Fibroblast of skin of left quadriceps (primary cell): ENCODE measurements around the gene SLC2A5.

Experiments
- DNase-seq, 2 experiments: peaks; one replicate each; pipeline ENCODE4 v3.0.0-alpha.2; 2013; ENCODE audit warnings: low read depth in 2 of 2

SLC2A5 gene

DNA sequence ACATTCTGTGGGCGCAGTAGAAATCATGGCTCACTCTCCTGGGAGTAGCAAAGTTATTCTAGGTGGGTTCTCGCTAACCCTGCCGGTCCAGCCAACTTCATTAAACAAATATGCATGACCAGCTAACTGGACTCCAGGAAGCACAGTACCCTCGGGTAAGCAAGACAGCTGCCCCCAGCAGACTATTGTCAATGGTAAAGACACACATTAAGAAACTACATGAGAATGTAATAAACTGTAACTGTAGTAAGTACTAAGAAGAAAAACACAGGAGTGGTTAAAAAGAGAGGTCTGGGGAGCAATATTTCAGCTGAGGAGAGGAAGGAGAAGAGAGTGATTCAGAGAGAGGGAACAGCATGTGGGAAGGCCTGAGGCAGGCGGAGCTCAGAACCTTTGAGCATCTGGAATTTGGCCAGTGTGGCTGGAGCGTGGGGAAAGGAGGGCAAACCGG, 7.4 kb downstream of the SLC2A5 start:
- DNase-seq, result no peak

DNA sequence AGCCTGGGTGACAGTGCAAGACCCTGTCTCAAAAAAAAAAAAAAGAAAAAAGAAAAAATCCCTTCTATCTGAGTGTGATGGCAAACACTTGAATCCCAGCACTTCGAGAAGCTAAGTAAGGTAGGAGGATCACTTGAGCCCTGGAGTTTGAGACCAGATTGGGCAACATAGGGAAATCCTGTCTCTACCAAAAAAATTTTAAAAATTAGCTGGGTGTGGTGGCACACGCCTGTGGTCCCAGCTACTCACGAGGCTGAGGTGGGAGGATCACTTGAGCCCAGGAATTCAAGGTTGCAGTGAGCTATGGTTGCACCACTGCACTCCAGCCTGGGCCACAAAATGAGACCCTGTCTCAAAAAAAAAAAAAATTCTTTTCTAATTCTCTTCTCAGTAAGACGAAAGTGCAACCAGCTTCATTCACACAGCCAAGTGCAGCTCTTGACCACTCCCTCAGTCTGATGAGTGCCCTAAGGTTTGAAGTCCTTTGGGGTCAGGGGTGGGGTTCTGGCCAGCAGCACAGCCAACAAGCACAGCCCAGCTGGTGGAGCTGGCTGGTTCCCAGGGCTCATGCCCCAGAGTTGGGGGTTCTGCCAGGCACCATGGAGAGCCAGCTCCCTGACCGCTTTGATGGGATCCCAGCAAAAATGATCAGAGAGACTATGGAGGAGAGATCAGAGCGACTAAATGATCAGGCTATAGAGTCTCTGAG, 8.0 kb downstream of the SLC2A5 start:
- DNase-seq, result no peak

DNA sequence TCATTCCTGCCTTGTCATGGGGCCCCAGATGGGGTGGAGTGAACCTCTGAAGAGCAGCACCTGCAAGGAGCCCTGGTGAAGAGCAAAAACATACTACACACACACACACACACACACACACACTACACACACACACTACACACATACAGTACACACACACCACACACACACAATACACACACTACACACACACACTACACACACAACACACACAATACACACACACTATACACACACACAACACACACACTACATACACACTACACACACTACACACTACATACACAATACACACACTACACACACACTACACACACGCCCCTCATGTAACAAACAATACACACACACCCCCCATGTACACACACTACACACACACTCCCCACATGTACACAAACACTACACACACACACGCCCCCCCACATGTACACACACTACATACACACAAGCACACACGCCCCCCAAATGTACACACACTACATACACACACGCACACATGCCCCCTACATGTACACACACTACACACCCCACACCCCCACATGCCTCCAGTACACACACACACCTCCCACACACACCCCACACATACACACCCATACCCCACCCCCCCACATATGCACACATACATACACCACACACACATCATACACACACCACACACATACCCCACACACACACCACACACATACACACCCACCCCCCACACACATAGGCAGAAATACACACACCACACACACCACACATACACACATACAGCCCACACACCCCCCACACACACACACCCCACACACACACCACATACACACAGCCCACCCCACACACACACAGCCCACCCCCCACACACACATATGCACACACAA, 9.3 kb downstream of the SLC2A5 start:
- no peak for DNase-seq

DNA sequence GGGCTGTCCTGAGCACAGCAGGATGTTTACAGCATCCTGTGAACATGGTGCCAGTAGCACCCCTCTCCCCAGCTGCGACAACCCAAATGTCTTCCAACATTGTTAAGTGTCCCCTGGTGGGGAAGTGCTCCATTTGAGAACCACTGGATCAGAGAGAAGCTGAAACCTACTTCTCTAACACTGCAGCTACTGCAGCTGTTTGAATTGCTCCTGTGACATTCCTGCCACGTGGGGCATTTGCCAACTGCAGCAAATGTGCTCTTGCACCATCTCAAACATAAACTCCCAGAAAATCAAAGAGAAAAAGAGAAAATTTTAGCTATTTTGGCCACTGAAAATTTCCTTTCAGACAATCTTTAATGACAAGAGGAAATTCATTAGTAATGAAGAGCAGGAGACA, 11.0 kb downstream of the SLC2A5 start:
- DNase-seq, result no peak

DNA sequence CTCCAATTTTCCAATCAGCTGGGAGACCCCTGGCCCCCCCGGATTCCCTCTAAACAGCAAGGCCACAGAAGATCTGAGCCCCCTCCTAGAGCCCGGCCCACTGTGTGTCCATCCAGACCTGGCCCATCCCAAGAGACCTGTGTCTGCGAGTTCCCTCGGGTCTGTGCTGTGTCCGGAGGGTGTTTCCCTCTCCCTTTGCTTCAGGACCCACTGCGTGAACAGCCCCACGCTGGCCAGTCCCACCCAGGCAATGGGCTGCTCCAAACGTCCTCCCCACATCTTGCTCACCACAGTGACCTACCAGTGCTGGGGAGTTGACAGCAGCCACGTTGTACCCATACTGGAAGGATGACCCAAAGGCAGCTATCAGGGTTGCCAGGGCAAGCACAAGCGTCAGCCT, 11.6 kb downstream of the SLC2A5 start:
- no peak for DNase-seq

DNA sequence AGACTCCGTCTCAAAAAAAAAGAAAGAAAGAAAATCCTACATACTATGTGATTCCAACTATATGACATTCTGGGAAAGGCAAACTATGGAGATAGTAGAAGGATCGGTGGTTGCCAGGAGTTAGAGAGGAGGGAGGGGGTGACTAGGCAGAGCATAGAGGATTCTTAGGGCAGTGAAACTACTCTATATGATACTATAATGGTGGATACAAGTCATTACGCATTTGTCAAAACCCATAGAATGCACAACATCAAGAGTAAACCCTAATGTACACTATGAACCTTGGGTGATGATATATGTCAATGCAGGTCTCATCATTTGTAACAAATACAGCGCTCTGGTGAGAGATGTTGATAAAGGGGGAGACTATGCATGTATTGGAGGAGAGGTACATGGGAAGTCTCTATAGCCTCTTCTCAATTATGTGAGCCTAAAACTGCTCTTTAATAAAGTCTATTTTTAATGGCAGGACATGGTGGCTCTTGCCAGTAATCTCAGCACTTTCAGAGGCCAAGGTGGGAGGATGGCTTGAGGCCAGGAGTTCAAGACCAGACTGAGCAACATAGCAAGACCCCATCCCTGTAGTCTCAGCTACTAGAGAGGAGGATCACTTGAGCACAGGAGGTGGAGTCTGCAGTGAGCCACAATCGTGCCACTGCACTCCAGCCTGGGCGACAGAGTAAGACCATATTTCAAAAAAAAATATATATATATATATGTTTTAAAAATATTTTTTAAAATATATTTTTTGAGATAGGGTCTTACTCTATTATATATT, 17.0 kb downstream of the SLC2A5 start:
- no peak for DNase-seq

DNA sequence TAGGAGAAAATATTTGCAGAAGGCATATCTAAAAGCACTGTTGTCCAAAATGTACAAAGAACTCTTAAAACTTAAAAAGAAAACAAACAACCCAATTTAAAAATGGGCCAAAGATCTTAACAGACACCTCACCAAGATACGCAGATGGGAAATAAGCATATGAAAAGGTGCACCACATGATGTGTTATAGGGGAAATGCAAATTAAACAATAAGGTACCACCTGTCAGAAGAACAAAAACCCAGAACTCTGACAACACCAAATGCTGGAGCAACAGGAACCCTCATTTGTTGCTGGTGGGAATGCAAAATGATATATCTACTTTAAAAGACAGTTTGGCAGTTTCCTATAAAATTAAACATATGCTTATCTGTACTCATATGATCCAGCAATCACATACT, 18.1 kb downstream of the SLC2A5 start:
- no peak for DNase-seq

DNA sequence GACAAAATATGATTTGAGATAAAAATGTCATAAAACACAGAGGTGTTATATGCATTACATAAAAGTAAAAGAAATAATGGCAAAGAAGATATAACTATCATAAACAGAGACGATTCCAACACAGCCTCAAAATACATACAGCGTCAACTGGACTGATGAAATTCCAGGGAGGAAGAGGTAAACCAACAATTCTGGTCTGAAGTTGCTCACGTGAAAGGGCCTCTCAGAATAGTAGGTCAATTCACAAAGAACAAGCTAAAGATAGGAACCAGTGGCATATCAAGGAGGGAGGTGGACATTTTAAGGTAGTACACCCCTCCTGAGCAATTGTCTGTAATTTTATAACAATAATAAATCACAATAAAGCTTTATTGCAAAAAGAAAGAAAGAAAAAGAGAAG, 18.6 kb downstream of the SLC2A5 start:
- DNase-seq, result no peak

DNA sequence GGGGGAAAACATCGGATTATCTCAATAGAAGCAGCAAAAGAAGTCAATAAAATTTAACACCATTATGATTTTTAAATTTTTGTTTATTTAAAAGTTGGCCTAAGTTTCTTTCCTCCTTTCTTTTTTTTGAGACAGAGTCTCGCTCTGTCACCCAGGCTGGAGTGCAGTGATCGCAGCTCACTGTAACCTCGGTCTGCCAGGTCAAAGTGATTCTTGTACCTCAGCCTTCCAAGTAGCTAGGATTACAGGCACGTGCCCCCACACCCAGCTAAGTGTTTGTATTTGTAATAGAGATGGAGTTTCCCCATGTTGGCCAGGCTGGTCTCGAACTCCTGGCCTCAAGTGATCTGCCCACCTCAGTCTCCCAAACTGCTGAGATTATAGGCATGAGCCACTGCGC, 20.9 kb downstream of the SLC2A5 start:
- DNase-seq, result no peak

DNA sequence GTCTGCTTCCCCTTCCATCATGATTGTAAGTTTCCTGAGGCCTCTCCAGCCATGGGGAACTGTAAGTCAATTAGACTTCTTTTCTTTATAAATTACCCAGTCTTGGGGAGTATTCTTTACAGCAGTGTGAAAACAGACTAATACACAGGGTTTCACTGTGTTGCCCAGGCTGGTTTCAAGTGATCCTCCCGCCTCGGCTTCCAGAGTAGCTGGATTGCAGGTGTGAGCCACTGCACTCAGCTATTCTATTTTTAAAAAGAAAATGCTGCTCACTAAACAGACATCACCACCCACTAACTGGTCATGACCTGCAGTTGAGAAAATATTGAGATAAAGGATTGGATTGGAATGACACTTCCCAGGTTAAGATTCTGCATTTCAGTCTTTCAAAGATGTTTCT, 22.4 kb downstream of the SLC2A5 start:
- no peak for DNase-seq

DNA sequence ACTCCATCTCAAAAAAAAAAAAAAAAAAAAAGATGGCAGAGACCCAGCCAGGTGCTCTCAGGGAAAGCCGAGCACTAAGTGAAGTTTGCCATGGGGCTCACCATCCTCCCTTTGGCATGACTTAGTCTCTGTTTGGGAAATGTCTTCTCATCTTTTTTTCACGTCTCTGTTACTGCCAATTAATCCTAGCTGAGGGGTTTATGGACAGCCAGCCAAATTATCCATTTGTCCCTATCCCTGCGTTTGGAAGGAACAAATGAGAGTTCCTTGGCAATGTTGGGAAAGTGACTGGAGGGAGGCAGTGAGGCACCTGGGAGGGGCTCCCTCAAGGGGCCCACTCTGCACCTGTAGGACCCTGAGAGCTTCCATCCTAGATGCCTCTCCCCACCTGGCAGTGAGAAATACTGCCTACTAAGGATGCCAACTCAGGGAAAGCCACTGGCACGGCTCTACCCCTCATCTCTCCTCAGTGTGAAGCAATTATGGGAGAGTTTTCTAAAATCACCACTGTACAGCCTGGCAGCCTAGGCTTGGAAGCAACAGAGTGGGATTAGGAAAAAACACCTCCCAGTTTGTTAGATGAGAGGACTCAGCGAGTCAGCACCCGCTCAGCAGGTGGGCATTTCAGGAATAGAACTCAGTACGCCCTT, 23.4 kb downstream of the SLC2A5 start:
- DNase-seq, result no peak

DNA sequence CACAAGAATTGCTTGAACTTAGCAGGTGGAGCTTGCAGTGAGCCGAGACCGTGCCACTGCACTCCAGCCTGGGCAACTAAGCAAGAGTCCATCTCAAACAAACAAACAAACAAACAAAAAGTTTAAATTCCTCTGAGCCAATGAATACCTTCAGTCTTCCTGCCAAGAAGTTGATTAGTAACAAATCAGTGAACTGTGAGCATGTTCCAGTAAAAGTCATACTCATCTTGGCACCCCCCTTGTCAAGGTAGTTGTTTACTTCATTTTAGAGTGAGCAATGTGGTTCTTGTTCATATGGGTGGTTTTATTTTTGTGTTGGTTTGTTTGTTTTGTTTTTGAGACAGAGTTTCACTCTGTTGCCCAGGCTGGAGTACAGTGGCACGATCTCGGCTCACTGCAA, 25.2 kb downstream of the SLC2A5 start:
- no peak for DNase-seq

DNA sequence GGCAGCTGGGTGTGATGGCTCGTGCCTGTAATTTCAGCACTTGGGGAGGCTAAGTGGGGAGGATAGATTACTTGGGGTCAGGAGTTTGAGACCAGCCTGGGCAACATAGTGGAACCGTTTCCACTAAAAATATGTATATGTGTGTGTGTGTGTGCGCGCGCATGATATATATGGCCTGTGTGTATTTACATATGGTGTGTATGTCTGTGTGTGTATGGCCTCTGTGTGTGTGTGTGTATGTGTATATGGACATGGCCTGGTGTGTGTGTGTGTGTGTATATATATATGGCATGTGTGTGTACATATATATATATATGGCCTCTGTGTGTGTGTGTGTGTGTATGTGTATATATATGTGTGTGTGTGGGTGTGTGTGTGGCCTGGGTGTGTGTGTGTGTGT, 27.2 kb downstream of the SLC2A5 start:
- no peak for DNase-seq

DNA sequence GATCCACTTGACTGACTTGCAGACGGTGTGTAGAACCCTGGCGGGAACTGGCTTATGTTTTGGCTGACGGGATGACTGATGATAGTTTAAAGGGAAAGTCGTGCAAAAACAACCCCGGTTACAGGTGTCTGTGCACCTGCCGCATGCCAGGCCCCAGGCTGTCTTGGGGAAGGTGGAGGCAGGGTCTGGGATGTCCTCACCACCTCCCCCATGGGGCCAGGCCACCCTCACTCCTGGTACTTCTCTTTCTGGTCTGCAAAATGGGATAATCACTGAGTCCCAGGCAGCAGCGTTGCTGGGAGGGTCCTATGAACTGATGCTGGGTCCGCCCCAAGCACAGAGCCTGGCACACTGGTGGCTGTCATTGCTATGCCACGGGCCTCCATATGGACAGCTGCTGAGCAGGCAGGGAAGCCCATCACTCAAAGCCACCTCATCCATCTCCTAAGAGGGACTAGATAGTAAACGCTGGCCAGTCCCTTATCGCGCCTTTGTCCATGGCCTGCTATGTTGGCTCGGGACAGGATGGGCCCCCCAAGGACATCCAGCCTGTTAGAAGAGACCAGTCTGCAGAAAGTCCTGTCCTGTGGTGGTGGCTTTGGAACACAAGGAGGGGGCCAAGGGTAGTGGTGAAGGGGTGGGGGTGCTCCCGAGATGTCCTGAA, 28.2 kb downstream of the SLC2A5 start:
- no peak for DNase-seq

DNA sequence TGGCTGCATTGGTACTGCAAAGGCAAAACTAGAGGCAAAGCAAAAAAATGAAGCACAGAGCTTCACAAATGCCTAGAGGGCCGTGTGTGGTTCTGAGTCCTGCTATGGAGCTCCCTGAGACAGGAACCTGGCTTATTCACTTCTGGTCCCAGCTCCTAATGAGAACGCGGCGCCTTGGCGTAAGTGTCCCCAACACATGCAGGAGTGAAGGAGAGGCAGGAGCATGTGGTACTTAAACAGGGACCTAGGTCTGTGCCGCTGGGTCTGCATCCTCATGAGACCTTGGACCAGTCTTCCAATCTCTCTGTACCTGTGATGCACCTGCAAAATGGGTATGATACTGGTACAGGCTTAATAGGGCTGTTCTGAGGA, 28.8 kb downstream of the SLC2A5 start:
- no peak for DNase-seq

DNA sequence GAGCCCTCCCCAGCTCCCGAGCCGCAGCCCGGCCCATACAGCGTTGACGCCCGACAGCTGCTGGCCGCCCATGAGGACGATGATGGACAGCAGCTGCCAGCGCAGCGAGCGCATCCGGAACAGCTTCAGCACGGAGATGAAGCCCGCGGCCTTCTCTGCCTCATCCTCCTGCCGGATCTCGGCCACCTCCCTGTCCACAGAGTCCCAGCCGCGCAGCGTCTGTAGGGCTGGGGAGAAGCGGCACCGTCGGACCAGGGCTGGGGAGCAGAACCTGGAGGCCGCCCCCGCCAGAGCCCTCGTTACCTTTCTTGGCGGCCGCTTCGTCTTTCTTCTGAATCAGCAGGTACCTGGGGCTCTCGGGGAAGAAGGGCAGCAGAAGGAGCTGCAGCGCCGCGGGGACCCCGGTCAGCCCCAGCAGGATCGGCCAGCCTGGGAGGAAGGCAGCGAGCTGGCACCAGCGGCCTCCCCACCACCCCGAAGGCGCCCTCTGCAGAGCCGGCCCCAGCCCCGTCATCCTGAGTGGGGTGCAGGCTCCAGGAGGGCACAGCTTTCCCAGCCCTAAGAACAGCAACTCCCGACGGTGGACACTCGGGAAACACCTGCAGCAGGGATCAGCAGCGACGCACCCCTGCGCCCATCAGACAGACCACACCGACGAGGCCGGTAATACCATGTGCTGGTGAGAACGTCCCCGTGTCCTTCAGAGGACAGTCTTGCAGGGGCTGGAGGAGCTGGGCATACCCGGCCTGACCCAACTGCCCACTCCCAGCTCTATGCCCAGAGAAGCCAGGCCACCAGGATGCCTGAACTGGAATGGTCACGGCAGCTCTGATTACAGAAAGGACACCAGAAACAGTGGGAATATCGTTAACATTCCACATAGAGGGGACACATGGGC, 29.4 kb downstream of the SLC2A5 start:
- DNase-seq, result no peak

DNA sequence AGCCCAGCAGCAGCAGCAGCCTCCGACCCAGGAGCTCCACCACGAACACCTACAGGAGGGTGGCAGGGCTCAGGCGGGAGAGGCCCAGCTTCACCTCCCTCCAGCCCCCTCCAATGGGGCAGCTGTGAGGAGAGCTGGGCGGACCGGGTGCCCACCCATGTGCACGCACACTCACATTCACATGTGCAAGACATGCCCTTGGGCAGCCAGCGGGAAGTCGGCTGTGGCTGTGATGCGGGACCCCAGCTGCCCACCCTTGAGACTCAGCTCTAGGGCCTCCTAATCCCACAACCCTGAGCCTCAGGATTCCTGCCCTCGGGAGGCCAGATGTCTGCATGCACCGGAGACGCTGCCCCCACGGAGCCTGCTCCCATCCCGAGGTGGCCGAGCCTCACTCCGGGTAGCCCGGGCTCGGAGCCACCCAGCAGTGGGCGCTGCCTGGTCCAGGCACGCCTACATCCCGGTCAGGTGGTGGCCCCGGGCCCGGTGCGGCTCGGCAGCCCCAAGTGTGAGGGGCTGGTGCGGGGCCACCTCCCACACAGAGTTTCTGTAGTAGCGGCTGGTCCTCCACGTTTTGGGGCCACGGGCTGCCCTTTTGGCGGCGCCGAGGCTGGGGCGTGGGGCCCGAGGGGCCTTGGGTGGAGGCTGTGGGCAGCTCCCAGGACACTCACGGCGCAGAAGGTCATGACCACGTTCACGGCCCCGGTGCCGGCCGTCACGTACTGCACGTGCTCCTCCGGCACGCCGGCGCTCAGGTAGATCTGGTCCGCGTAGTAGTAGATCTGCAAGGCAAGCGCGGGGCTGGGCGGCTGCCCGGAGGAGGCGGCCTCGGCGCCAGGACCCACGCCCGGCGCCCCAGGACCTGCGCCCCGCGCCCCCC, 30.3 kb downstream of the SLC2A5 start:
- no peak for DNase-seq

DNA sequence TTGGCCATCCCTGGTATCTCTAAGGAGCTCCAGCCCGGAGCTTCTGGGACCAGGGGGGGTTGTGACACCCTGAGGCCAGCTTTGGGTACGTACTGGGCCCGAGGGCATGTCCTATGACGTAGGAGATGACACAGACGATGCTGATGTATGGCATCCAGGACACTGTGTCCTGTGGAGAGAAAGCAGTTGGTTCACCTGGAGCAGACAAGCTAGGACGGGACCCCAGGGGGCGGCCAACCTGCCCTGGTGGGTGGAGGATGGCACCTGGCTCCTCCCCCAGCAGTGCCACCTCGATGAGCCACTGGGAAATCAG, 31.1 kb downstream of the SLC2A5 start:
- DNase-seq, result no peak

DNA sequence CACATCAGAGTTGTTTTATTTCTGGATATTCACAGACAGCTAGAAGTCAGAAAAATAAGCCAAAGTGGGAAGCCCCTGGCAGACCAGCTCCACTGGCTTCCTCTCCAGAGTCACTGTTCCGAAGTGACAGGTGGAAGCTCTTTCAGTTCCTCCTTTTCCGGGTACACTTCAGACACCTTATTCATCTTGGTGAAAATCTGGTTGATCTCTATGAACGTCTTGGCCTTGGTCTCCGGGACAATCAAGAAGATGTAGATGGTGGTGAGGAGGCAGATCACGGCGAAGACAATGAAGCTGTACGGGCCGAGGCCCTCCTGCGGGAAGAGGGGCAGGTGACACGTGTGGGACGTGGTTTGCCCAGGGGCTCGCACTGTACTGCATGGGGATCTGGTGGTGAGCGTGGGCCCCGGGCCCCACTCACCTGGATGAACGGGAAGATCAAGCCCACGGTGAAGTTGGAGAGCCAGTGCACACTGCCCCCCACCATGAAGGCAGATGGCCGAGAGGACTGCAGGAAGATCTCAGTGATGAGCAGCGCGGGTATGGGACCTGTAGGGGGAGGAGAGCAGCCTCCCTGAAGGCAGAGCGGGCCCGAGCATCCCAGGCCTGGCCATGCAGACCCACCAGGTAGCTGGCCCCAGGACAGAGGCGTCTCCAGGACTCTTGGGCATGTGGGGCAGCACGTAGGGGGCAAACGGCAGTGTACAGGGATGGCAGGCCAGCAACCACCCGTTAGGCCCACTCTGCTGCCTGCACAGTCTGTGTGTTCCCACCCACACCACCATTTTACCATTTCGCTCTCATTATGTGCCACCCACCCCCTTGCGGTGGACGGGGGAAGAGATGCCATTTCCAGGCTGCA, 31.7 kb downstream of the SLC2A5 start:
- no peak for DNase-seq
